Natural killer cell (primary cell): ENCODE results near the gene ENTREP1. TPM values are rescaled to one million over a fixed set of nuclear protein-coding genes. Genes with fewer than 3 reads are reported as not detected.

Experiments
- ATAC-seq, 3 donors: fragments of 150-1000 bp in 2 of 3; fragments of 200-7000 bp in 1 of 3; cut with Tn5 transposase; 1 replicate in 1 of 3; 2 replicates in 2 of 3; pipeline ENCODE4 v1.10.0; 2021; ENCODE audit warnings: mild to moderate bottlenecking in 2 of 3, moderate library complexity in 2 of 3
- DNase-seq, 2 donors: peaks; one replicate each; pipeline versions ENCODE4 v3.0.0 to v3.0.0-alpha.2; 2013 to 2021; ENCODE audit warnings: mixed read lengths in 1 of 2
- H3K27ac ChIP-seq: one replicate; pipeline ENCODE4 v1.5.1; 2013; ENCODE audit warnings: mild to moderate bottlenecking, low read length
- H3K27me3 ChIP-seq: one replicate; pipeline ENCODE4 v1.6.1; 2013; ENCODE audit warnings: low read length; ENCODE audit not compliant: control insufficient read depth, insufficient read depth
- H3K36me3 ChIP-seq: one replicate; pipeline ENCODE4 v1.6.1; 2013; ENCODE audit warnings: low read length; ENCODE audit not compliant: control insufficient read depth, insufficient read depth
- H3K4me1 ChIP-seq: one replicate; pipeline ENCODE4 v1.6.1; 2013; ENCODE audit warnings: low read length; ENCODE audit not compliant: control insufficient read depth, insufficient read depth
- H3K4me3 ChIP-seq: one replicate; pipeline ENCODE4 v1.5.1; 2013; ENCODE audit warnings: low read length
- H3K9me3 ChIP-seq: one replicate; pipeline ENCODE4 v1.6.1; 2013; ENCODE audit warnings: low read length; ENCODE audit not compliant: control insufficient read depth, insufficient read depth
- H3K27ac Mint-ChIP-seq, 2 donors: one replicate each; pipeline ENCODE4 v1.8.0; 2022; ENCODE audit warnings: mild to moderate bottlenecking in 2 of 2, mixed read lengths in 2 of 2, moderate library complexity in 1 of 2
- H3K27me3 Mint-ChIP-seq, 2 donors: one replicate each; pipeline ENCODE4 v1.8.0; 2022; ENCODE audit warnings: low read depth in 2 of 2, mixed read lengths in 2 of 2
- H3K36me3 Mint-ChIP-seq: one replicate; pipeline ENCODE4 v1.8.0; 2022; ENCODE audit warnings: mixed read lengths
- H3K4me1 Mint-ChIP-seq, 2 donors: one replicate each; pipeline ENCODE4 v1.8.0; 2022; ENCODE audit warnings: mixed read lengths in 2 of 2
- H3K4me3 Mint-ChIP-seq: one replicate; pipeline ENCODE4 v1.8.0; 2022; ENCODE audit warnings: mild to moderate bottlenecking, moderate library complexity, mixed read lengths
- H3K9me3 Mint-ChIP-seq, 2 donors: one replicate each; pipeline ENCODE4 v1.8.0; 2022; ENCODE audit warnings: mixed read lengths in 2 of 2
- WGBS: methylation state at CpG from one replicate; pipeline ENCODE4 v1.1.7; 2013; ENCODE audit warnings: missing lambda C conversion rate; ENCODE audit not compliant: insufficient coverage; 5-methylcytosine and 5-hydroxymethylcytosine counted together
- intact Hi-C: fragments of 100-400 bp; cut with micrococcal nuclease; formaldehyde crosslinking; loops from one replicate; pipeline ENCODE4 v1.14.2; 2022
- total RNA-seq, 4 donors: library from RNA; stranded (reverse); fragments of 120-200 nt in 1 of 4; gene quantifications; one replicate each; pipeline versions ENCODE4 v1.2.3 to v1.2.4, GENCODE V29; 2013 to 2022
- TF ChIP-seq, protein P1 (sequence below): fragments of 200-600 bp; IDR thresholded peaks from one replicate; pipeline ENCODE4 v1.8.0; 2022; ENCODE audit warnings: antibody characterized with exemption

The ENTREP1 gene
- total RNA-seq, 3 donors from 2014 or later (not counting 1 experiment from before 2014, with no cell fraction given): not detected

DNA sequence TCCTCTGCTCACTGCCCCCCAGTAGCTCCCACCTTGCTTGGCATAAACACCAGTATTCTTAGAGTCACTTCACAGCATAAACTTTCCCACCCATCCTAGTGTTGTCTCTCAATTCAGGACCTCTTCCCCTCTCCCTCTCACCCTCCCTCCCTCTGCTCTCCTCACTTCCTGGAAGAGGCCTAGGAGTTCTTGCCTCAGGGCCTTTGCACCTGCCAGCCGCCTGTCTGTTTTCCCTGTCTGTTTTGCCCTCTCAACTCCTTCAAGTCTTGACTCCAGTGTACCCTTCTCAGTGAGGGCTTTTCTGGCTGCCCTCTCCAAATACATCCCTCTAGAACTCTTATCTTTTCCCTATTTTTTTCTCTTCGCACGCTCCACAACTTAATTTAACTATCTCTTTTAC is 86.2 kb downstream of the ENTREP1 start:
- DNase-seq: no peak
- Mint-ChIP-seq H3K27me3 (peaks cover 3 to 5% of the 10 kb centered on the region in 2 donors), H3K4me3 (no peak overlapping the region), H3K36me3 (no peaks in the 10 kb centered on the region), H3K27ac (no peak overlapping the region), H3K9me3 (no peaks in the 10 kb centered on the region), H3K4me1 (peaks cover 0 to 5% of the 10 kb centered on the region in 2 donors)
- Histone ChIP-seq H3K4me1 (no peaks in the 10 kb centered on the region), H3K27ac (no peak overlapping the region), H3K9me3 (no peaks in the 10 kb centered on the region), H3K36me3 (no peaks in the 10 kb centered on the region), H3K27me3 (no peaks in the 10 kb centered on the region), H3K4me3 (no peak overlapping the region)
- TF ChIP-seq, protein P1, sequence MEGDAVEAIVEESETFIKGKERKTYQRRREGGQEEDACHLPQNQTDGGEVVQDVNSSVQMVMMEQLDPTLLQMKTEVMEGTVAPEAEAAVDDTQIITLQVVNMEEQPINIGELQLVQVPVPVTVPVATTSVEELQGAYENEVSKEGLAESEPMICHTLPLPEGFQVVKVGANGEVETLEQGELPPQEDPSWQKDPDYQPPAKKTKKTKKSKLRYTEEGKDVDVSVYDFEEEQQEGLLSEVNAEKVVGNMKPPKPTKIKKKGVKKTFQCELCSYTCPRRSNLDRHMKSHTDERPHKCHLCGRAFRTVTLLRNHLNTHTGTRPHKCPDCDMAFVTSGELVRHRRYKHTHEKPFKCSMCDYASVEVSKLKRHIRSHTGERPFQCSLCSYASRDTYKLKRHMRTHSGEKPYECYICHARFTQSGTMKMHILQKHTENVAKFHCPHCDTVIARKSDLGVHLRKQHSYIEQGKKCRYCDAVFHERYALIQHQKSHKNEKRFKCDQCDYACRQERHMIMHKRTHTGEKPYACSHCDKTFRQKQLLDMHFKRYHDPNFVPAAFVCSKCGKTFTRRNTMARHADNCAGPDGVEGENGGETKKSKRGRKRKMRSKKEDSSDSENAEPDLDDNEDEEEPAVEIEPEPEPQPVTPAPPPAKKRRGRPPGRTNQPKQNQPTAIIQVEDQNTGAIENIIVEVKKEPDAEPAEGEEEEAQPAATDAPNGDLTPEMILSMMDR: no peak
- intact Hi-C loops: no loop called here
- WGBS: 90% methylated on average over 3 of the region's 3 CpGs
- ATAC-seq: no peak

DNA sequence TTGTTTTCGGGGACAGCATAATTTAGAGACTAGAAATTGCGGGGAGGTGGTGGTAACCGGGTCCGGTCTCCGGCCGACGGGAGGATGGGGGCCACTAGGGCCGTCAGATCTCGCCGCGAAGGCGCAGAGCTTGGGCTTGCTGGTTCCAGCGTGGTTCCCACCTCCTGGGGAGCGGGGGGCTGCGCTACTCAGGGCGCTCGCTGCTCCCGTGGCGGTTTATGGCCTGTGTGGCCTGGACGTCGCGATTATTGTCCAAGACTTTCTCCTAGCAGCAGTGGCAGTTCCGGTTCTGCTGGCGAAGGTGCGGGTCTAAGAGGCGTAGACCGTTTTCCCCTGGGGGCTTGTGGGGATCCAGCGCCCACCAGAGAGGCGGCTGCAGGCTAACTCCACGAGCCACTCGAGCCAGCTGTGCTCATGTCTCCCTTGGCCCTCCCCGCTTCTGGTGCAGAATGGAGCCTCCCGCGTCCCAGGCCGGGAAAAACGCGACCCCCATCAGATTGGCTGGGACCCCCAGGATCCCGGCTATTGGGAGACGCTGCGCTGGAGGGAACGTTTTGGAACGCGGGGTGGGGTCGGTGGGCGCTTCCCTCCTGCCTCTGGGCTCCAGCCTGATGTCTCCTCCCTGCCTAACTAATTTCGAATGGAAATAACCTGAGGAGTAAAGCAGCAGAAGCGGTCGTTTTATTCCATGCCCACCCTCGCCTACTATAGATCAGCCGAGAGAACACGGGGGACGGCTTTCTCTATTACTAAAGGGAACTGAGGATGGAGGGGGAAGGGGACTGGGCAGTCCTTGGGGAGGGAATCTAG is 87.1 kb downstream of the ENTREP1 start:
- Mint-ChIP-seq H3K9me3 (no peaks in the 10 kb centered on the region), H3K27ac (no peak overlapping the region), H3K36me3 (no peaks in the 10 kb centered on the region), H3K4me3 (no peak overlapping the region), H3K27me3 (peaks cover 3 to 5% of the 10 kb centered on the region in 2 donors), H3K4me1 (peaks cover 0 to 5% of the 10 kb centered on the region in 2 donors)
- Histone ChIP-seq H3K27me3 (no peaks in the 10 kb centered on the region), H3K36me3 (no peaks in the 10 kb centered on the region), H3K4me1 (no peaks in the 10 kb centered on the region), H3K9me3 (no peaks in the 10 kb centered on the region), H3K4me3 (no peak overlapping the region), H3K27ac (no peak overlapping the region)
- intact Hi-C loops: no loop called here
- WGBS: 71% methylated on average over 52 of the region's 52 CpGs
- TF ChIP-seq, protein P1: no peak
- ATAC-seq: no peak
- no peak for DNase-seq

DNA sequence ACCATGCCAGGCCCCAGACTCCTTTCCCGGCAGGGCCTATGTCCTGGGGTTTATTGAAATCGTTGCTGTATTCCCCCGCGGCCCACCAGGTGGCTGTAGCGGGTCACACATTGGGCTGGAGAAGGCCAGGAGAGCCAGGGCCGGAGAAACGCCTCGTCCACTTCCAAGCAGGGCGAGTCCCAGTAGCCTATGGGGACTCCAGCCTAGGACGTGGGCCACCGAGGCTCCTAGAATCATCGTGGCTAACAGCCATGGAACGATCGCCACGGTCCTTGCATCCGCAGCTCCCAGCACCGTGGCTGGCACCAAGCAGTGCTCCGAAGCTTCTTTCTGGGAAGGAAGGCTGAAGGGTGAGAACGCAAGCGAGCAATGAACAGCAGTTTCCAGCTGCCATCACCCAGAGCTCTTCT is 87.7 kb downstream of the ENTREP1 start:
- Histone ChIP-seq H3K4me1 (no peaks in the 10 kb centered on the region), H3K27ac (no peak overlapping the region), H3K4me3 (no peak overlapping the region), H3K36me3 (no peaks in the 10 kb centered on the region), H3K9me3 (no peaks in the 10 kb centered on the region), H3K27me3 (no peaks in the 10 kb centered on the region)
- Mint-ChIP-seq H3K4me1 (peaks cover 0 to 5% of the 10 kb centered on the region in 2 donors), H3K36me3 (no peaks in the 10 kb centered on the region), H3K4me3 (no peak overlapping the region), H3K27ac (no peak overlapping the region), H3K9me3 (no peaks in the 10 kb centered on the region), H3K27me3 (peaks cover 3 to 5% of the 10 kb centered on the region in 2 donors)
- DNase-seq (no peak), ATAC-seq (no peak)
- WGBS: 53% methylated on average over 20 of the region's 20 CpGs
- TF ChIP-seq, protein P1: no peak
- intact Hi-C loops: no loop called here
